ENCODE measurements around the gene ARFRP1. TPM values are rescaled to one million over a fixed set of nuclear protein-coding genes. Genes with fewer than 3 reads are reported as not detected.
A peak's percentile ranks its signal among the peaks of the same experiment; 100 is the strongest.

ARFRP1 gene
- total RNA-seq, 6 experiments from 2014 or later = 16.0 to 22.2 (median 20.2) TPM

DNA sequence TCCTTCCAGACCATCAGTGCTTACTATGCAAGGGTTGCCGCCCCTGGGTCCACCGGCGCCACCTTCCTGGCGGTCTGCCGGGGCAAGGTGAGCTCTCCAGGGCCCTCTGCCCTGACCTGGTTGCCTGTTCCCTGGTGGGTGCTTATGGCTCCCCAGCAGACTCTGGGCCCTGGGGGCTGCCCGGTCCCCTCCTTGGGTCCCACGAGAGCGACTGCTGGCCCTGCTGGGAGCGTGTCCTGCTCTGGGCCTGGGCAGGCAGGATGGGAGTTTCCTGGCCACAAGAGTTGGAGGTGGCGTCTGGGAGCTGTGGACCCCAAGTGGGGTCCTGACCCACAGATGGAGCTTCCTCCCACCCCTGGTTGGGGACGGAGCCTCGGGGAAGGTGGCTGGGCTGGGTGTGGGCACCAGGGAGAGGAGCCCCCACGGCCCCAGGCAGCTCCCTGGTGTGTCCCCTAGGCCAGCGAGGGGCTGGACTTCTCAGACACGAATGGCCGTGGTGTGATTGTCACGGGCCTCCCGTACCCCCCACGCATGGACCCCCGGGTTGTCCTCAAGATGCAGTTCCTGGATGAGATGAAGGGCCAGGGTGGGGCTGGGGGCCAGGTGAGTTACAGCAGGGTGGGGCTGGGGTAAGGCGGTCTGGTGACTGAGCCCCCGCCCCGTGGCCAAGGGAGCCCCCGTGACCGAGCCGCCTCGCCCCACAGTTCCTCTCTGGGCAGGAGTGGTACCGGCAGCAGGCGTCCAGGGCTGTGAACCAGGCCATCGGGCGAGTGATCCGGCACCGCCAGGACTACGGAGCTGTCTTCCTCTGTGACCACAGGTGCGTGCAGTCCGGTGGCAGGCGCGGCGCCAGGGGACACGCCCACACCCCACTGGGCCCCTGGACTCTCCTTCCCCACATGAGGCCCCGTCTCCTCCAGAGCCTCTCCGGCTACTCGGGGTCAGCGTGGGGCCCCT is 18.5 kb downstream of the ARFRP1 start:
- H3K27me3 ChIP-seq = no peaks in the 10 kb centered on the region
- TF ChIP-seq POLR2A (IDR thresholded peaks at IDR 0.05) (no peak), CTCF (IDR thresholded peaks at IDR 0.05) (no peak)
- DNase-seq = no peak
- intact Hi-C loops (cut with DNase I) = no loop called here
- 95% methylated on average over 4 of the region's 44 CpGs for WGBS (ENCODE audit: insufficient coverage, low coverage, low lambda C conversion rate, missing lambda C conversion rate)
- H3K4me3 ChIP-seq = no peak overlapping the region
- no peaks in the 10 kb centered on the region for H3K4me1 ChIP-seq
- no peak for ATAC-seq
- no peaks in the 10 kb centered on the region for H3K9me3 ChIP-seq
- H3K36me3 ChIP-seq = no peaks in the 10 kb centered on the region
- no peak overlapping the region for H3K27ac ChIP-seq

DNA sequence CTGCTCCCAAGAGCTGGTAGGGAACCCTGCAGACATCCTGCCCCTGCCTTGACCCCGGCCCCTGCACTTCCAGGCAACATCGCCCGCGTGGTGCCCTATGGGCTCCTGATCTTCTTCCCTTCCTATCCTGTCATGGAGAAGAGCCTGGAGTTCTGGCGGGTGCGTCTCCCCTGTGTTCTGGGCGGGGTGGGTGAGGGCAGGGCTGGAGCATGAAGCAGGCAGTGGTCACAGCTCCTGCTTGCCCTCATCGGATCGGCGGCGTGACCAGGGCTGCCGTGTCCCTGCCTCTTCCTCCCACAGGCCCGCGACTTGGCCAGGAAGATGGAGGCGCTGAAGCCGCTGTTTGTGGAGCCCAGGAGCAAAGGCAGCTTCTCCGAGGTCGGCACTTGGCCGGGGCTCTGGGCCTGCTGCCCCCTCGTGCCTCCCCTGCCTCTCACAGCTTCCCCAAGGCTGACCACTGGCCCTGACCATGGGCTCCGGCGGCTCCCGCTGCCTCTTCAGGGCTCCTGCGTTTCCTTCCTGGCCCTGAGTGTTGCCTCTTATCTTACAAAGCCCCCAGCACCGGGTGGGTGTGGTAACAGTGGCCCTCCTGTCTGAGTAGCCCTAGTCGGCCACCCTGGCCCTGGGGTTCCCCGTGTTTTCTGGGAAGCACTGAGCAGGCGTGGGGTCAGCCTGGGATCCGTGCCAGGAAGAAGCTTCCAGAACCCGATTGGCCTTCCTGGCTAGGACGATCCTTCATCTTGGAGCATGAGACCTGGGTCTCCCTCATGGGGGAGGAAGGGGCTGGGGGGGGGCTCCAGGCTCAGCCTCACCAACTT is 19.3 kb downstream of the ARFRP1 start:
- no peaks in the 10 kb centered on the region for H3K36me3 ChIP-seq
- 100% methylated on average over 1 of the region's 31 CpGs for WGBS (ENCODE audit: insufficient coverage, low coverage, low lambda C conversion rate, missing lambda C conversion rate)

DNA sequence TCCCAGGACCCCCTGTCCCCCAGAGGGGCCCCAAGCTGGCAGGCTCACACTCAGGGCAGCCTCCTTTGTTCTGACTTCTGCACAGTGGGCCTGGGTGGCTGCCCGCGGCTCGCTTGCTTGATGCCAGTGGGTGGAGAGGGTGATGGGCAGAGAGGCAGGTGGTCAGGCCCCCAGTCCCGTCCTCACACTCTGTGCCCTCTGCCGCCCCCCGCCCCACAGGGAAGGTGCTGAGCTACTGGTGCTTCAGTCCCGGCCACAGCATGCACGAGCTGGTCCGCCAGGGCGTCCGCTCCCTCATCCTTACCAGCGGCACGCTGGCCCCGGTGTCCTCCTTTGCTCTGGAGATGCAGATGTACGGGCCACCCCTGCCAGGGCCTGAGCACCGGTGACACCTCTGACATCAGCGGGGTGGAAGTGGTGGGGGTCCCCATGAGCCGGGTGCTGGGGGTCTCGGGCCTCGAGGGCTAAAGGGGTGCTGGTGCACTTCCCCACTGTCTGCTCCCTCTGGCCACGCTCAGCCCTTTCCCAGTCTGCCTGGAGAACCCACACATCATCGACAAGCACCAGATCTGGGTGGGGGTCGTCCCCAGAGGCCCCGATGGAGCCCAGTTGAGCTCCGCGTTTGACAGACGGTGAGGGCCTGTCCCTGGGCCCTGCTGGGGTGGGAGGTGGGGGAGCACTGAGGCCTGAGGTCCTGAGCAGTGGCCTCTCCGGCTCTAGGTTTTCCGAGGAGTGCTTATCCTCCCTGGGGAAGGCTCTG is 20.2 kb downstream of the ARFRP1 start:
- peak overlapping the region; percentile 58 to 91 (median 71) for H3K27ac ChIP-seq
- no peaks in the 10 kb centered on the region for H3K9me3 ChIP-seq
- no peaks in the 10 kb centered on the region for H3K4me1 ChIP-seq
- 100% methylated on average over 1 of the region's 29 CpGs for WGBS (ENCODE audit: insufficient coverage, low coverage, low lambda C conversion rate, missing lambda C conversion rate)
- TF ChIP-seq CTCF (IDR thresholded peaks at IDR 0.05) = no peak
- TF ChIP-seq POLR2A (IDR thresholded peaks at IDR 0.05) = no peak
- DNase-seq (no peak), ATAC-seq (no peak)
- no peaks in the 10 kb centered on the region for H3K27me3 ChIP-seq
- intact Hi-C loops (cut with DNase I) = no loop called here
- no peaks in the 10 kb centered on the region for H3K36me3 ChIP-seq
- H3K4me3 ChIP-seq = no peak overlapping the region

More for the DNA sequence above, 19.3 kb downstream of the ARFRP1 start:
- Histone ChIP-seq H3K4me3 (no peak overlapping the region), H3K27me3 (no peaks in the 10 kb centered on the region), H3K4me1 (no peaks in the 10 kb centered on the region), H3K9me3 (no peaks in the 10 kb centered on the region), H3K27ac (peak overlapping the region in 2 of 3 donors; percentile 71 to 91)
- intact Hi-C loops (cut with DNase I) = no loop called here
- DNase-seq (no peak), ATAC-seq (no peak)
- TF ChIP-seq CTCF (IDR thresholded peaks at IDR 0.05) (no peak), POLR2A (IDR thresholded peaks at IDR 0.05) (no peak)

All from right lobe of liver (tissue), 6 donors.